Measurements from ENCODE around the gene YPEL2. TPM values are rescaled to one million over a fixed set of nuclear protein-coding genes. Genes with fewer than 3 reads are reported as not detected.

The YPEL2 gene
- total RNA-seq, 1 experiment from 2014 or later: 6.1 TPM

GRCh38 chr17:59443106-59443505, 111.7 kb downstream of the YPEL2 start:
- H3K9ac ChIP-seq (ENCODE audit: low read length): no peak overlapping the region
- H4K20me1 ChIP-seq (ENCODE audit: insufficient read depth, low read depth, low read length): no peaks in the 10 kb centered on the region
- H3K4me2 ChIP-seq (ENCODE audit: low read depth, low read length, poor library complexity, severe bottlenecking): no peak overlapping the region
- no peak overlapping the region for H3K27ac ChIP-seq (ENCODE audit: low read length)
- no peaks in the 10 kb centered on the region for H3K9me3 ChIP-seq (ENCODE audit: low read length)
- H3K9me2 ChIP-seq (replicated peaks; ENCODE audit: insufficient read depth, low read length): no peaks in the 10 kb centered on the region
- H3K79me2 ChIP-seq (ENCODE audit: low read length): no peaks in the 10 kb centered on the region
- H2AFZ ChIP-seq (ENCODE audit: low read length): no peak overlapping the region
- H3K4me3 ChIP-seq (ENCODE audit: low read length): no peak overlapping the region
- H3K36me3 ChIP-seq (ENCODE audit: insufficient read depth, low read length): no peaks in the 10 kb centered on the region
- DNase-seq: no peak
- no peaks in the 10 kb centered on the region for H3K27me3 ChIP-seq (ENCODE audit: low read length)
- peaks cover 31% of the 10 kb centered on the region for H3K4me1 ChIP-seq (ENCODE audit: low read length)

Small RNA genes within 50 kb of the gene (small RNA-seq; reads per million reads assigned to genes)
- not detected for gene MIR4729

Other genes starting within 250 kb of the YPEL2 start
- gene TRIM37, start 224.8 kb upstream of the YPEL2 start, total RNA-seq (2014; rRNA removed; shearing (Covaris generic); ENCODE audit: low replicate concordance): 30.1 and 36.2 TPM in 2 replicates
- 25.6 and 42.0 TPM in 2 replicates for gene SKA2, start 176.5 kb upstream of the YPEL2 start, total RNA-seq (2014; rRNA removed; shearing (Covaris generic); ENCODE audit: low replicate concordance)
- gene PRR11, start 175.9 kb upstream of the YPEL2 start, total RNA-seq (2014; rRNA removed; shearing (Covaris generic); ENCODE audit: low replicate concordance): 11.6 and 15.2 TPM in 2 replicates
- gene SMG8, start 121.6 kb upstream of the YPEL2 start, total RNA-seq (2014; rRNA removed; shearing (Covaris generic); ENCODE audit: low replicate concordance): 17.4 and 18.3 TPM in 2 replicates
- gene GDPD1, start 111.1 kb upstream of the YPEL2 start, total RNA-seq (2014; rRNA removed; shearing (Covaris generic); ENCODE audit: low replicate concordance): 2.5 and 6.2 TPM in 2 replicates
- 51.8 and 58.7 TPM in 2 replicates for gene DHX40, start 234.0 kb downstream of the YPEL2 start, total RNA-seq (2014; rRNA removed; shearing (Covaris generic); ENCODE audit: low replicate concordance)

Measured in Karpas-422 (cell line).